Measurements from ENCODE around the gene PROSER2.
"Not testable (repeated sequence)": the region's sequence is repeated elsewhere in the genome, so short reads cannot be mapped to it uniquely, and the experiment has no call there.

Gene PROSER2

DNA sequence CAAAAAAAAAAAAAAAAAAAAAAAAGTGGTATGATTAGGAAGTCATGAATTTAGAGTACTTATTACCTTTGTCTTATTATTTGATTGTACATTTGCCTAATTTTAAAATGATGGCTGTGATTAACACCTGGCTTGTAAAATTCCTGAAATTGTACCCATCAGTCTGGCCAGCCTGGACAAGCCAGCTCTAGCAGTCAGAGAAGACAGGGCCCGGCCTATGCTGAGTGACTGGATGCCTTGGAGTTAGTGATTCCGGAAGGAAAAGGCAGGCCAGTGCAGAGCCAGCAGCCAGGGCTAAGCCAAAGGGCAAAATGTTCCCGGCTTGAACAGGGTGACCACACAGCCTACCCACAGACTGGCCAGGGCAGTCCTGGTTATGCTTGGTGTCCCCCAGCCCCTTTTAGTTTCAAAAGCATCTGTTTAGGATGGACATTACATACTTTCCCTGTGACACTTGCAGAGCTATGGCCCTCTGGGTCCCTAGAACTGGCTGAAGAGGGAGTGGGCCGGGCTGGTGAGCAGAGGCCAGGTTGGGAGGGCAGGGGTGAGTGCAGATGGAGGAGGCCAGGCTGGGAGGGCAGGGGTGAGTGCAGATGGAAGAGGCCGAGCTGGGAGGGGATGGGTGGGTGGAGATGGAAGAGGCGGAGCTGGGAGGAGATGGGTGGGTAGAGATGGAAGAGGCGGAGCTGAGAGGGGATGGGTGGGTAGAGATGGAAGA lies 61.7 kb downstream of the PROSER2 start:
- DNase-seq: no peak

DNA sequence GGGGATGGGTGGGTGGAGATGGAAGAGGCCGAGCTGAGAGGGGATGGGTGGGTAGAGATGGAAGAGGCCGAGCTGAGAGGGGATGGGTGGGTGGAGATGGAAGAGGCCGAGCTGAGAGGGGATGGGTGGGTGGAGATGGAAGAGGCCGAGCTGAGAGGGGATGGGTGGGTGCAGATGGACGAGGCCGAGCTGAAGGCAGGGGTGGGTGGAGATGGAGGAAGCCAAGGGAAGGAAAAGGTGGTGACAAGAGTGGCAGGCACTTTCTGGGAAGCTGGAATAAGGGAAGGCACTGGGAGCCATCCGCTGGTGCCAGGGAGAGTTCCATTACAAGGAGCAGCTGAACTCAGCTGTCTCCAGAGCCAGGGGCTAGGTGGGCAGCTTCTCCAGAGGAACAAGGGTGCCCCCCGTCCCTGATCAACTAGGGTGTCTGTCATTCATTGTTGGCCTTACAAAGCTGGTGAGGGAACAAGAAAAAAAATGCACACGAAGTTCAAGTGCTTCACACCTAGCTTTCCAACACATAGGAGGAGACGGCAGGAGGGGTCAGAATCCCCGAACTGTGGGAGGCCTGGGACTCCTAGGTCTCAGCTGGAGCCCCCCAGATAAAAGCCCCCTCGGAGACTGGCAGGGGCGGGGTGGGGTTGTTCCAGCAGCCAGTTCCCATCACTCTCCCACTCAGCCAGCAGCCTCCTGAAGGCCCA lies 62.4 kb downstream of the PROSER2 start:
- no peak for DNase-seq

DNA sequence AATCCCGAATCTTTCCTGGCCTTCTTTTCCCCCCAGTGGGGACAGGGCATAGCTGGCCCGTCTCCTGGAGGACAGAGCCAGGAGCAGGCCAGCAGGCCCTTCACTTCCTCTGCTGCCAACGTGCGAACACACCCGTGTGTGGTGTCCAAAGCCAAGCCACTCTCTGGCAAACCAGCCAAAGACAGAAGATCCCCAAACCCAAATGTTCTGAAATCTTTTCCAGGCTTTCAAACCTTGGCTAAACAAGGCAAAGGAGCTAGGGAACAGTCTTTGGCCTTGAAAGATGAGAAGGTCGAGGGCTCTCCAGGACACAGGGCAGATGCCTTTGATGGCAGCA lies 63.0 kb downstream of the PROSER2 start:
- DNase-seq: no peak

- DNase-seq: no peak
These were observed 63.7 kb downstream of the PROSER2 start for GRCh38 chr10:11886851-11887250.

- no peak for DNase-seq
These were observed 64.4 kb downstream of the PROSER2 start for GRCh38 chr10:11887381-11888227.

DNA sequence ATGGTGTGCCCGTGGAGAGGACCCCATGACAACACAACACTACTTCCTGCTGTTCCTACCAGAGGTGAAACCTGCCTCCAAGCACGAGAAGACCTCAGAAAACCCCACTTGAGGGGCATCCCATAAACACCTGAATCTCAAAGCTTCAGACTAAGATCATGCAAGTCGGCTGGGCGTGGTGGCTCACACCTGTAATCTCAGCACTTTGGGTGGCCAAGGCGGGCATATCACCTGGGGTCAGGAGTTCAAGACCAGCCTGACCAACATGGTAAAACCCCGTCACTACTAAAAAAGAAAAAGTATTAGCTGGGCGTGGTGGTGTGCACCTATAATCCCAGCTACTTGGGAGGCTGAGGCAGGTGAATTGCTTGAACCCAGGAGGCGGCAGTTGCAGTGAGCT lies 66.1 kb downstream of the PROSER2 start:
- DNase-seq: not testable (repeated sequence)

DNA sequence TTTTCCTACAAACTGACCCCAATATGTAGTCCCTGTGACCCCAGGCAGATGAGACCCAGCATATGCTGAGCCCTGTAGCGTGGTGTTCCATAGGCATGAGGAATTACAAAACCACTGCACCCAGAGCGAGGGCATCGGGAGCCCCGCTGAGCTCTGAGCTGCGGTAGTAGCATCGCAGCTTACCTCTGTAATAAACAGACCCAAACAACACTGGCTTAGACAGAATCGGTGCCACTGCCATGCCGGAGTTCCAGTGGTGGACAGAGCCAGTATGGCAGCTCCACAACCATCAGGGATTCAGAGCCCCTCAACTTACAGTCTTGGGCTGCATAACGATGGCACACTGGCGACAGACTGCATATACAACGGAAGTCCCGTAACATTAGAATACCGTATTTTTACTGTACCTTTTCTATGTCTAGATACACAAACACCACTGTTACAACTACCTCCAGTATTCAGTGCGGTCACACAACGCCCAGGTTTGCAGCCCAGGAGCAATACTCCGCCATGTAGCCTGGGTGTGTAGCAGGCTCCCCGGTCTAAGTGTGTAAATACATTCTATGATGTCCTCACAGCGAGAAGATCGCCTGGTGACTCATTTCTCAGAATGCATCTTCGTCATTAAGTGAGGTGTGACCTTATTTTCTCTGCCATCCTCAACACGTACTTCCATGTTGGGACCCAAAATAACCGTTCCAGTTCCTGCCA lies 68.8 kb downstream of the PROSER2 start:
- DNase-seq: no peak

GRCh38 chr10:11893749-11894278 lies 70.7 kb downstream of the PROSER2 start:
- DNase-seq: no peak

- no peak for DNase-seq
These were observed 71.4 kb downstream of the PROSER2 start for GRCh38 chr10:11894381-11895107.

DNA sequence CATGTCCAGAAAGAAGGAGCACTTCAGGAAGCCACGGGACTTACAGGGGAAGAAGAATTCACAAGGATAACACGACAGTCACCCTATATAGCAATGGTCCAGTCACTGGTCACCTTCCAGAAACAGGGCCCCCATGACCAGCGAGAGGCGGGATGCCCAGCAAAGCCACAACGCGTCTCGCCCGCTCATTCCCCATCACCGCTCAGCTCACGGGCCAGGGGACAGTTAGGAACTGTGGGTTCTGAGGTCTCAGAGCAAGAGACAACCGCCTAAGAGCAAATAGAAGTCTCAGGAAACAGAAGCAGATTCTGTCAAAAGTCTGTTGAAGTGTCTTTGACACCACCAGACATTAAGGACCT lies 71.9 kb downstream of the PROSER2 start:
- DNase-seq: no peak

- no peak for DNase-seq
These were observed 72.4 kb downstream of the PROSER2 start for GRCh38 chr10:11895598-11895997.

- no peak for DNase-seq
These were observed 73.5 kb downstream of the PROSER2 start for GRCh38 chr10:11896549-11897200.

DNA sequence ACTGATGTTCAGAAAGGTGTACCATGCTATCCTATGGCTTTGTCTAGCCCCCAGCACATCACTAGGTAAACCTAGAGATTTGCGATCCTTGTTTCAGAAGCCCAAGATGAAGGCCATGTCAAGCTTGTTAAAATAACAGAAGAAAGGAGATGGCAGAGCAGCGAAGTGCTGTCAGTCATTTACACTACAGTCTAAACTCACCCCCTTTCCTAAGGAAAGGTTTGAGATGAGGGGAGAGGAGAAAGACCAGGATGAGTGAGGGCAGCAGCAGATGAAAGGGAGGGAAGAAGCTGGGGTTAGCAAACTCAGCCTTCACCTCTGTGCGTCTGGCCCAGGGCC lies 74.8 kb downstream of the PROSER2 start:
- DNase-seq: no peak

DNA sequence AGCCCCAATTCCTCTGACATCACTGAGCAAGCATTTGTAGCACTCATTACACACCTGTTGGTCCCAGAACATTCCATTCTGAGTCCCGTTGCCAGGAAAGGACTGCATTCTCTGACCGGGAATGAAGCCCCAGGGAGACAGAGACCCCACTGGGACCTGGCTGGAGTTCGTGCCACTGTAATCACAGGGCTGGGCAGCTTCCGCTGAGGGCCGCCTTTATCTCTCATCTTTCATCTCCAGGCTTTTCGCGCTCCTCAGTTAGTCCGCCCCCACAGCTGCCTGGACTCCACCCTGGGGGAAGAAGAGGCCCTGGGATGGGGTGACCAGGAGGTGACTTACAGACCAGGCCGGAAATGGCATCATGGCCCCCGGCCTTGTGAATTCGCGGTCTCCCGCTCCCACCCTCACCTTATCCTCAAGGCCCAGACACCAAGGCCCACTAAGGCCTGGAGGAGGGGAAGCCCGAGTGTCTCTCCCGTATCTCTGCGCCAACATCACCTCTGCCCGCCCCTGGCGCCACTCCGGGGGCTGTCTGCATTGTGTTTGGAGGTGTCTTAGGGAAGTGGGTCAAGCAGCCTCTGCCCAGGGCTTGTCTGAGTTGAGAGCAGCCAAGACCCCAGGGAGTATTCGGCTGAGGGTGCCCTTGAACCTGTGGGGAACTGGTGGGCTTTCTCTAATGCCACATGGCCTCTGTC lies 75.4 kb downstream of the PROSER2 start:
- DNase-seq: no peak

GRCh38 chr10:11899067-11899876 lies 76.1 kb downstream of the PROSER2 start:
- no peak for DNase-seq

DNA sequence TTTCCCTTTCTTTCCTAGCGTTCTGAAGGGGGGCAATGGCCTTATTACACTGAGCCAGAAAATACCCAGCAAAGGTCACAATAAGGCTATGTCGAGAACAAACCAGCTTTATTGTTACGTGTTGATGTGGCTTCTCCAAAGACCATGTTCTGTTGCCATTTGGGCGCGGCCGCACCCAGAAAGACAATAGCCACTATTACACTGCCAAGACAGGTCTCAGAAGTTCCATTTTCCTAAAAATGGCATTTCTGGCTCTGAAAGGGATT lies 77.8 kb downstream of the PROSER2 start:
- no peak for DNase-seq

DNA sequence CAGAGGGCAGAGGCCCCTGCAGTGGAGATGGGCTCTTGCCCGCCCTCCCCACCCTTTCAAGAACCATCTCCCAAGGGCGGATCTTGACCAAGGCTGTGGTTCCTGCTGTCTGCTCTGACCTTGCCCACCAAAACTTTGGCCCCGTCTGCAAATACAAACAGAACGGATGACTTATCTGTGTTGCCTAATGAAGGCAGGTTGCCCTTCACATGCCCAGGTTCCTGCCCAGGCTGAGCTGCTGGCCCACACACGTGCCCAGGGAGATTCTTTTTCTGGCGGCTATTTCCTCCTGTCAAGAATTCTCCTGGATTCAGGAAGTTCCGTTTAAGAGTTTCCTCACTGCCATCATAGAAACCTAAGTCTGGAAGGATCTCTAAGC lies 78.3 kb downstream of the PROSER2 start:
- no peak for DNase-seq

DNA sequence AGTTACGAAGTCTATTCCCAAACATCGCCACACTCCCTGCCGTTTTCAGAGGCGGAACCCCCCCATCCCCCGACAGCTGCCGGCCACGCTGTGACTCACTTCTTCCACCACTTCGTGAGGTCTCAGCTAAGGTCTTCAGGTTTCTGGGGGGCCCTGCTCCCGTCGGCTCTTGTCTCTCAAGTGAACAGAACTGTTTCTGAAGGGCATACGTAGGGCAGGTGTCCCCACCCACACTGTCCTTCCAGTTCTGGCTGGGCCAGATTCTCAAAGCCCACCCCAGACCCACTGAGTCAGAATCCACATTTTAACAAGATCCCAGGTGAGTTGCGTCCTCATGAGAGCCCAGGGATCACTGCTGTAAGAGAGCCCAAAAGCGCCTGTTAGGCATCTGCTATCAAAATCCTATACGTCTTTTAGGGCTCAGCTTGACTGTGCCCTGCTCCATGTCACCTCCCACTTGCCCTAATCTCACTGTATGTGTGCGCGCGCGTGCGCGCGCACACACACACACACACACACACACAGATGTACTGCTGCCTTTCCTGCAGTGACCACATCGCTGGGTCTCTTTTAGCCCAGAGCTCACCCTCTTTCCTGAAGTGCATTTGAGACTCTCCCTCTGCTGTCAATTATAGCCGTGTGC lies 78.8 kb downstream of the PROSER2 start:
- DNase-seq: no peak

GRCh38 chr10:11902646-11903045 lies 79.5 kb downstream of the PROSER2 start:
- DNase-seq: no peak

All from amygdala (tissue), 56 donors.